Brain microvascular endothelial cell (primary cell): ENCODE data around the gene STX12.

Experiments
- DNase-seq: peaks from one replicate; pipeline ENCODE4 v3.0.0-alpha.2; 2020
- H3K27ac ChIP-seq: fragments of 250-450 bp; sonication (Bioruptor Pico); 2 replicates; pipeline ENCODE4 v1.5.1; 2020; ENCODE audit warnings: mild to moderate bottlenecking, moderate library complexity
- H3K27me3 ChIP-seq: fragments of 250-450 bp; sonication (Bioruptor Pico); replicated peaks from 2 replicates; pipeline ENCODE4 v1.5.1; 2020; ENCODE audit warnings: mild to moderate bottlenecking
- H3K36me3 ChIP-seq: fragments of 250-450 bp; sonication (Bioruptor Pico); replicated peaks from 2 replicates; pipeline ENCODE4 v1.5.1; 2020; ENCODE audit warnings: mild to moderate bottlenecking
- H3K4me3 ChIP-seq: 2 replicates; pipeline ENCODE4 v1.5.1; 2011; ENCODE audit warnings: low read depth, mild to moderate bottlenecking, control low read depth, low read length, moderate library complexity
- in situ Hi-C: cut with HindIII; loops from 2 replicates; pipeline ENCODE4 v1.10.0; 2017; ENCODE audit warnings: low sequenced_read_pairs, low pct_ligation_motif_present
- TF ChIP-seq, protein P1 (sequence below): IDR thresholded peaks from 2 replicates; pipeline ENCODE4 v1.5.1; 2011; ENCODE audit warnings: low read depth, mild to moderate bottlenecking, moderate library complexity, low read length, control low read depth, inconsistent platforms; ENCODE audit errors: missing control alignments

The STX12 gene

DNA sequence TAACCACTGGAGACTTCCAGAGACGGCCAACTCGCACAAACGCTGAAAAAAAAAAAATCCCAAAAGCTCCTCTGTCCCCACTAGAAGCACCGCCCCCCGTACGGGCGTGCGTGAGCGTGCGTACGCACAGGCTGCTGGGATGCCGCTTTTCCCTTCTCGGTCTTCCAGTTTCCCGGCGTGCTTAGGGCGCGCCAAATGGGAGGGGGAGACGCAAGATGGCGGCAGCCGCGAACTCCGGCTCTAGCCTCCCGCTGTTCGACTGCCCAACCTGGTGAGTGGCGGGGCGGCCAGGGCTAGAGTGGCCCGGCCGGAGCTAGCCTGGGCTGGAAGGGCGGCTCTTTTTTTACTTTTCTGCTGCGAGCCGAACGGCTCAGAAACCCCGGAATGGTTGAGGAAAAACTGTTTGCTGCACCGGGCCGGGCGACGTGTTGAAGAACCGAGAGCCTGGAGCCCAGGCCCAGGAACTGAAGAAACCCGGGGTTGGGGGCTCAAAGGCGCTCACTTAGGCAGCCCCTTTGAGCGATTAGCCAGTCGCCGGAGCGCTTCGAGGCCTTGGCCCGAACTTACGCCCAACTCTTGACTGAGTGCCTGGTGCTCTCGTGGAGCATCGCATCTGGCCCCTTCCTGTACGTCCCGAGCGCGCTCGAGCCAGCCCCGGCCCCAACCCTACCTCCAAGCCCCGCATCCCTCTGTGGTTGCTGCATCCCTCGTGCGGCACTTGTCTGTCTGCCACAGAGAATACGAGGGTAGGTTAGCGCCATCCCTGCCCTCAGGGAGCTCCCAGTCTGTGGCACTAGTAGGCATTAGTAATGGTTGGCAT lies 57.8 kb downstream of the STX12 start, which contains the start of gene PPP1R8:
Gene PPP1R8, plus strand, starts transcription at position 162 of the 820 bp plus-strand sequence. Its CDS starts 54 bp downstream, at position 216.
- H3K27ac ChIP-seq, result peak within 1 kb of the TSS; percentile 89
- TF ChIP-seq, protein P1, sequence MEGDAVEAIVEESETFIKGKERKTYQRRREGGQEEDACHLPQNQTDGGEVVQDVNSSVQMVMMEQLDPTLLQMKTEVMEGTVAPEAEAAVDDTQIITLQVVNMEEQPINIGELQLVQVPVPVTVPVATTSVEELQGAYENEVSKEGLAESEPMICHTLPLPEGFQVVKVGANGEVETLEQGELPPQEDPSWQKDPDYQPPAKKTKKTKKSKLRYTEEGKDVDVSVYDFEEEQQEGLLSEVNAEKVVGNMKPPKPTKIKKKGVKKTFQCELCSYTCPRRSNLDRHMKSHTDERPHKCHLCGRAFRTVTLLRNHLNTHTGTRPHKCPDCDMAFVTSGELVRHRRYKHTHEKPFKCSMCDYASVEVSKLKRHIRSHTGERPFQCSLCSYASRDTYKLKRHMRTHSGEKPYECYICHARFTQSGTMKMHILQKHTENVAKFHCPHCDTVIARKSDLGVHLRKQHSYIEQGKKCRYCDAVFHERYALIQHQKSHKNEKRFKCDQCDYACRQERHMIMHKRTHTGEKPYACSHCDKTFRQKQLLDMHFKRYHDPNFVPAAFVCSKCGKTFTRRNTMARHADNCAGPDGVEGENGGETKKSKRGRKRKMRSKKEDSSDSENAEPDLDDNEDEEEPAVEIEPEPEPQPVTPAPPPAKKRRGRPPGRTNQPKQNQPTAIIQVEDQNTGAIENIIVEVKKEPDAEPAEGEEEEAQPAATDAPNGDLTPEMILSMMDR, result no peak
- peak; percentile 91 for DNase-seq
- no peaks in the 10 kb centered on the region for H3K27me3 ChIP-seq
- in situ Hi-C loops, result no loop called here
- H3K4me3 ChIP-seq, result peak within 1 kb of the TSS; percentile 90
- peaks cover 18% of the 10 kb centered on the region for H3K36me3 ChIP-seq

DNA sequence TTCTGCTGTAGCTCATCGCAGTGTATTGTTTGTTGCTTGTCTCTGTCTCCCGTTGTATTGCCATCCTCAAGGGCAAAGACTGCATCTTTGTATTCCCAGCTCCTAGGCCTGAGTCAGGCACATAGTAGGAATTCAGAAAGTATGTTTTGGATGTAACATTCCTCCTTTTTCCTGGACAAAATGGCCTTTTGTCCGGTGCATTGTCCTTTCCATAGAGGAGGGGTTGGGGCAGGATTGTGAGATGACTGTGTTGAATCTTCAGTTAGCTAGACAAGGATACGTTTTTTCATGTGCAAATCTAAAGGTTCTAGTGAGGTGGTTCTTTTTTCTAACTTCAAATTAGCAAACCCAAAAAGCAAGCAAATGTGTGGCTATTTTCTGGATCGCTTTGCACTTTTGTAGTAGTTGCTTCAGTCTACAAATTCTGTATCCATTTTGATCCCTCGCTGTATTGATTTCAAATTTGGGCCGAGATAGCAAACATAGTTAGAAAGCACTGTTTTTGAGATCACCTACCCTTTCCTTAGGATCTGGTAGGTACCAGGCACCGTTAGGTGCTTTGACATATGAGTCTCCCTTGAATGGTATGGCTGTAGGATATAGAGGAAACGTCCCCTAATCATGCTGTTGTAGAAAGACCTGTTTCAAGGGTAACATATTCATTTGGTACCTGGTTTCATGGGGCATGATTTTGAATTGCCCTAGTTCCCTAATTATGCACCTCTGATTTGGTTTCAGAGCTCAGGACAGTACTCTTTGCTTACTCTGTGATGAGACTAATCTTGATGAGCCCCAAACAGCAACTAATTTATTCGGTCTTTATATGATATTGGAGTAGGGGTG lies 58.8 kb downstream of the STX12 start:
- in situ Hi-C loops, result no loop called here
- TF ChIP-seq, protein P1, result no peak
- Histone ChIP-seq H3K27ac (peak overlapping the region; percentile 89), H3K27me3 (no peaks in the 10 kb centered on the region), H3K4me3 (peak overlapping the region; percentile 90), H3K36me3 (peaks cover 23% of the 10 kb centered on the region)
- no peak for DNase-seq

DNA sequence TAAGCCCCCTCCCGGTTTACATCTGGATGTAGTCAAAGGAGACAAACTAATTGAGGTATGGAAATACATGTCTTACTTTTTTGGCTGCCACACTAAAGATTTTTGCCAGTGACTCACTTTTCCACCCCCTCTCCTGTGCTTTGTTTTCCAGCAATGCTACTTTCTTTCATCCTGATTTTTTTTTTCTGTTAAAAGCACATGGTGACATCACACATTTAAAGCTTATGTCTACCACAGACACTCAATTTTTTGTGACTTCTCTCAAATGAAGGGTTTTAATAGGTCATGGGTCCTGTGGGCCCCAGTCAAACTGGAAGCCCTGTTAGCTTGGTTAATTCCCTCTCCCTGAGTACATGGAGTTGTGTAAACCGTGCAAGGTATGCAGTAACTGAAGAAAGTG lies 59.7 kb downstream of the STX12 start:
- H3K27ac ChIP-seq, result peak overlapping the region; percentile 14

DNA sequence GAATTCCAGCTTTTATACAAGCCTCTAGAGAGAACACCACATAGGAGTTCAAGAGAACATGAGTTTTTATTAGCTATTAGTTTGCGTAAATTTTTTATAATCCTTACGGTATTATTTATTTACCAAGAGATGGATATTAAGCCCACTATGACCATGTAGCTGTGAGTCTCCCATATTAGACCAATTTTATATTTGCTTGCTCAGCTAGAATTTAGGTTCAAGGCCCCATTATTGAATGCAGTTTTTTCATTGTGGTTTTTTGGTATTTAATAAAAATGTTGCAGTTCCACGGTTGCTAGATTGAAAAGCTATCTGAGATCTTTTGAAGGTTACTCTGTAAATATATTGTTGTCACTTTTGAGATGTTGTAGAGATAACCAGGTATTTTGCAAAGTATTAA lies 60.5 kb downstream of the STX12 start:
- no peak for DNase-seq
- Histone ChIP-seq H3K27ac (no peak overlapping the region), H3K36me3 (peaks cover 28% of the 10 kb centered on the region), H3K27me3 (no peaks in the 10 kb centered on the region), H3K4me3 (no peak overlapping the region)
- TF ChIP-seq, protein P1, result no peak
- in situ Hi-C loops, result no loop called here

More for the DNA sequence above, 59.7 kb downstream of the STX12 start:
- H3K4me3 ChIP-seq, result no peak overlapping the region
- TF ChIP-seq, protein P1, result no peak
- H3K36me3 ChIP-seq, result peaks cover 28% of the 10 kb centered on the region
- H3K27me3 ChIP-seq, result no peaks in the 10 kb centered on the region
- peak; percentile 31 for DNase-seq
- in situ Hi-C loops, result no loop called here

DNA sequence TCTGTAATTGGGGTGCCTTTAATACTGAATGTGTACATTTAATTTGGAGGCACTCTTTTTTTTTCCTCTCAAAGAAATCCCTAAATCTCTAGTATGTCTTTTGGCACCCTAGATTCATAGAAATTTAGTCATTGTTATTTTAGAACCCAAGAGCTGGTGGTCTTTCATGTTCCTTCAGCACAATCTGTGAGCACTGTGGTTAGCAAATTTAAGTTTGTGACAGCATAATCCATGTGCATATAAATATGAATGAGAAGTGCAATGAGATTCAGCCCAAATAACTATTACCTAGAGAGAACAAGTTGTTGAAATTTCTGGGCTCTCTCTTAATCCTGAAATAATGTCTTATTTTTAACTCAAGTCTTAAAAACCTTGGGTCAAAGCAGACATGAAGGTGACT lies 62.0 kb downstream of the STX12 start:
- TF ChIP-seq, protein P1, result no peak
- Histone ChIP-seq H3K27me3 (no peaks in the 10 kb centered on the region), H3K4me3 (no peak overlapping the region), H3K36me3 (peaks cover 39% of the 10 kb centered on the region), H3K27ac (no peak overlapping the region)
- no peak for DNase-seq
- in situ Hi-C loops, result no loop called here
